GM12865 (cell line): ENCODE data around the gene DCAF12.

Experiments used
- DNase-seq: peaks from one replicate; pipeline ENCODE4 v3.0.0; 2010; ENCODE audit warnings: low read depth
- H3K4me3 ChIP-seq: 2 replicates; pipeline ENCODE4 v1.5.1; 2011; ENCODE audit warnings: mild to moderate bottlenecking, low read depth, low read length, control low read depth
- CTCF ChIP-seq: IDR thresholded peaks from 2 replicates; pipeline ENCODE4 v1.5.1; 2011; ENCODE audit warnings: low read length, control low read depth, low read depth, inconsistent platforms; ENCODE audit not compliant: insufficient read depth; ENCODE audit errors: missing control alignments

Gene DCAF12

DNA sequence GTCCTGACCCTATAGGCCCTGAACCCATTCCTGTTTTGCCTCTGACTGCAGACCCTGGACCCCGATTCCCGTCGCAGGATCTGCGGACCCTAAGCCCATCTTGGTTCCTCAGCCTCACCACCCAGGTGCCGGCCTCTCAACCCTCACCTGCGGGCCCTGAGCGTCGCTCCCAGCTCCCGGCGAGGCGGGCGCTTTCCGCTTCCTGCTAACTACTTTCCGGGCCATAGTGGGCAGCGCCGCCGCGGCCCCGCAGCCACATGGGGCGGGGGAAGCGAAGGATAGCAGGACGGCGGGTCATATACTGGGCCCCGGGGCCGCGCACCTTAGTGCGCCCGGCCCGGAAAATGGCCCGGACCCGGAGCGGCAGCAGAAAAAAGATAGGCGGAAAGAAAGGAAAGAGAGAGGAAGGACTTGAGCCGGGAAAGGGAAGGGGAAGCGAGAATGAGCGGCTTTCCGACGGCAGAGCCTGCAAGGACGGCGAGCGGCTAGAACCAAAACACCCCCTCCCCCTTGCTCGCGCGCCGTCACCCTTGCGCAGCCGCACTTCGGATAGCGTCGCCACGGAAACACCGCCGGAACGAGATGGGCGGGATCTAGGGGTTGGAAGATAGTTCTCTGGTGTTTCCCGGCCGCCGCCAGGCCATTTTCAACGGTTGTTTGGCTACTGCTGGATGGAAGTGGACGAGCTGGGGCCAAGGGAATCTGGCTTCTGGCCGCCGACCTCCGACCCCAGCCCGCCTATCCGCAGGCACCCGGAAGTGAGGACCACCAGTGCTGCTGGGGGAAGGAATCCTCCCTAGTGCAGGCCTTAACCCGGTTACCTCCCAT is at the start of gene DCAF12:
DCAF12 (minus strand) TSS at position 492 of the 828 bp plus-strand sequence; CDS start at position 225, 267 bp downstream.
- DNase-seq: peak; percentile 95
- H3K4me3 ChIP-seq: peak within 1 kb of the TSS; percentile 85

GRCh38 chr9:34176089-34176488 is 49.6 kb upstream of the DCAF12 start:
- DNase-seq: no peak
- TF ChIP-seq CTCF: no peak

More for the DNA sequence above, at the start of gene DCAF12:
- no peak for TF ChIP-seq CTCF

DNA sequence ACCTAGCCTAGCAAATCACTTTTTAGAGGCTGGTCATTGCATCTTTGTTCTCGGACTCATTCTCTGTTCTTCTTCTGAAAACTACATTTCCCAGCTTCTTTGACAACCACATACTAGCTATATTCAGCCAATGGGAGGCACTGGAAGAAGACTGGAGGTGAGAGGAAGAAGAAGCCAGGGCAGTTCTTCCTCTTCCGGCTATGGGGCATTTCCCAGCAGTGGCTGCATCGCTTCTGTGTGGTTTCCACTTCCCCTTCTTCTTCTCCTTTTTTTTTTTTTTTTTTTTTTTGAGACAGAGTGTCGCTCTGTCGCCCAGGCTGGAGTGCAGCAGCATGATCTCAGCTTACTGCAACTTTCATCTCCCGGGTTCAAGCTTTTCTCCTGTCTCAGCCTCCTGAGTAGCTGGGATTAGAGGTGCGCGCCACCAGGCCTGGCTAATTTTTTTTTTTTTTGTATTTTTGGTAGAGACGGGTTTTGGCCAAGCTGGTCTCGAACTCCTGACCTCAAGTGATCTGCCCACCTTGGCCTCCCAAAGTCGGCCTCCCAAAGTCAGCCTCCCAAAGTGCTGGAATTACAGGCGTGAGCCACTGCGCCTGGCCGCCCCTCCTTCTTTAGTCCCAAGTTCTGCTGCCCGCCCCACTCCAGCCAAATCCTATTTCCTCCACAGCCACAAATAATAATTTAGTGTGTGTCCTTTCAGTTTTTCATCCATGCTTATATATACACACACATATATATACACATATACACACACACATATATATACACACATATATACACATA is 45.4 kb upstream of the DCAF12 start:
- DNase-seq: peak; percentile 70
- no peak for TF ChIP-seq CTCF
- H3K4me3 ChIP-seq: no peak overlapping the region

More at GRCh38 chr9:34176089-34176488, 49.6 kb upstream of the DCAF12 start:
- no peak overlapping the region for H3K4me3 ChIP-seq

DNA sequence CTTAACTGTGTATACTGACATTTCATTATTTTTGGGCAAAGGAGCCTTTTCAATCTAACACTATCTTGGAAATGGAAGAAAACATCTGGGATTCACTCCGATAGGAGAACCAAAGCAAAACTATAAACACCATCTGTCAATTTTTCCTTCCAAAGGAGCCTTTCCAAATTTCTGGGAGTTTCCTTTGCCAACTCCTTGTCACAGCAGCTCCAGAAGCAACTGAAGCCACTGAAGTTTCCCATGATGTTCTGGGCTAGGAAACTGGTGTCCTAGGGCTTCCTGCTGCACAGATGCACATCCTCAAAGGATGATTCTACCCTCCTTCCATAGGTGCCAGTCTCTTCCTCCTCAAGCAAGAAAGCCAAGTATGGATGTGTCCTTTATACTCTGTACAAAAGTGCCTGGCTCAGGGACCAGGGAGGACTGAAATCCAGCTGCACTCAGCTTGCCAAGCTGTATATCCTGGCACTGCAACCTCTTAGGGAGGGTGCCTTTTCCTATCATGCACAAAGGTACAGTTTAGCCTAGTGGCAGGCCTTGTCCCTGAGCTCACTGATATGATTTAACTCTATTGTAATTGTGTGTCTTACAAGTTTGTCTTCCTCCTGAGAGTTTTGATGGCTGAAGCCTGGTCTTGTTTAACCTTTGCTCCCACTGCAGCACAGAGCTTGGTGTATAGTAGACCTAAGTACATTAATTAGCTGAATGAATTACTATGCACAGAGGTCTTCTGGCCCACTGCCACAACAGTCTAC is 43.9 kb upstream of the DCAF12 start:
- TF ChIP-seq CTCF: no peak
- no peak overlapping the region for H3K4me3 ChIP-seq
- DNase-seq: no peak

DNA sequence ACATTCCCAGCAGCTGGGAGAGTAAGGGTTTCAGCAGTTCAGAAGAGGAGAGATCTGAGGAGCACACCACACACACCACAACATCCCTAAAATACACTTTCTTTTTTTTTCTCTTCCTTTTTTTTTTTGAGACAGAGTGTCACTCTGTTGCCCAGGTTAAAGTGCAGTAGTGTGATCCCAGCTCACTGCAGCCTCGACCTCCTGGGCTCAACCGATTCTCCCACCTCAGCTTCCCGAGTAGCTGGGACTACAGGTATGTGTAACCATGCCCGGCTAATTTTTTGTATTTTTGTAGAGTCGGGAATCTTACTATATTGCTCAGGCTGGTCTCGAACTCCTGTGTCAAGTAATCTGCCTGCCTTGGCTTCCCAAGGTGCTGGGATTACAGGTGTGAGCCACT is 42.6 kb upstream of the DCAF12 start:
- no peak overlapping the region for H3K4me3 ChIP-seq
- TF ChIP-seq CTCF: no peak
- no peak for DNase-seq

DNA sequence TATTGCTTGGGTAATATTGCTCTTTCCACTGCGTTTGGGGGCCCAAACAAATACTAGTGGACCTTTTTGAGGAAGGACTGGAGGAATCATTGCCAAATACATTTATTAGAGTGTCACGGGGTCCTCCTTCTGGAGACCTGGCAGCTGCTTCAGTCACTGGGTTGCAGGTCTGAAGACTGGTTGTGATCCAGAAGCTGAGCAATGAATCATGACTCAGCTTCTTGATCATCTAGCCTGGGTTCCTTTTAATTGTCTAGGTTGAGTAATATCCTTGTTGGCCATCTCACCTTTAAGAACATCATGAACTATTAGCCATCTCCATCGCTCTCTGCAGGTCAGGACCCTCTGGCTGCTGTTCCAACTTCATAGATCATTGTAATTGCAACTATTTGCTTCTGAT is 36.9 kb upstream of the DCAF12 start:
- H3K4me3 ChIP-seq: no peak overlapping the region
- no peak for TF ChIP-seq CTCF
- DNase-seq: no peak
